ENCODE data around the gene ADAMTS9. TPM values are rescaled to one million over a fixed set of nuclear protein-coding genes. Genes with fewer than 3 reads are reported as not detected.

ADAMTS9 gene
- total and polyA plus RNA-seq, 10 donors, result 9.1 to 112 (median 34.8) TPM

DNA sequence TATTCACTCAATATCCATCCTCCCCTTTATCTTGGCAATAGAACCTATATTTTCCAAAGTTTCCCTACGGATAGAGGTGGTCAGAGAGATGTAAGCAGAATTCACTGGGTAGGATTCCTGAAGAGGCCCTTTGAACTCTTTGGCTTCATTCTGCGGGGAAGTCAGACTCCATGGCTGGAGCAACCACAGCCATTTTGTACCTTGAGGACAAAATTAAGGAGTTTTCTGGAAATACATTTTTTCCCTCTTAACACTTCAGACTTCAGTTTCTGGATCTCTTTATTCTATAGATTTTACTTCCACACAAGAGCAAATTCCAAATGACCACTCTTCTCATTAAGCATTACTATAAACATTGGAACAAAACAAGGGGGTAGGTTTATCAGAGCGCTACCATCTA, 43.3 kb downstream of the ADAMTS9 start:
- Histone ChIP-seq H3K27me3 (replicated peaks in 1 of 7) (no peaks in the 10 kb centered on the region), H3K36me3 (peaks cover 0 to 69% (median 2%) of the 10 kb centered on the region in 6 donors), H3K4me1 (no peaks in the 10 kb centered on the region), H3K4me3 (no peak overlapping the region), H3K27ac (no peak overlapping the region), H3K9me3 (peaks cover 0 to 5% (median 0%) of the 10 kb centered on the region in 8 donors)
- intact Hi-C loops (cut with DNase I; ENCODE audit: low total_unique reads), result no loop called here
- 83 to 92% (median 88%) methylated on average over 3 of the region's 3 CpGs for WGBS, 5 donors
- TF ChIP-seq POLR2A (IDR thresholded peaks at IDR 0.05) (no peak), CTCF (IDR thresholded peaks at IDR 0.05 in 8 of 11, conservative IDR thresholded peaks at IDR 0.05 in 3 of 11) (no peak), POLR2AphosphoS5 (IDR thresholded peaks at IDR 0.05) (no peak)
- no peak for DNase-seq

DNA sequence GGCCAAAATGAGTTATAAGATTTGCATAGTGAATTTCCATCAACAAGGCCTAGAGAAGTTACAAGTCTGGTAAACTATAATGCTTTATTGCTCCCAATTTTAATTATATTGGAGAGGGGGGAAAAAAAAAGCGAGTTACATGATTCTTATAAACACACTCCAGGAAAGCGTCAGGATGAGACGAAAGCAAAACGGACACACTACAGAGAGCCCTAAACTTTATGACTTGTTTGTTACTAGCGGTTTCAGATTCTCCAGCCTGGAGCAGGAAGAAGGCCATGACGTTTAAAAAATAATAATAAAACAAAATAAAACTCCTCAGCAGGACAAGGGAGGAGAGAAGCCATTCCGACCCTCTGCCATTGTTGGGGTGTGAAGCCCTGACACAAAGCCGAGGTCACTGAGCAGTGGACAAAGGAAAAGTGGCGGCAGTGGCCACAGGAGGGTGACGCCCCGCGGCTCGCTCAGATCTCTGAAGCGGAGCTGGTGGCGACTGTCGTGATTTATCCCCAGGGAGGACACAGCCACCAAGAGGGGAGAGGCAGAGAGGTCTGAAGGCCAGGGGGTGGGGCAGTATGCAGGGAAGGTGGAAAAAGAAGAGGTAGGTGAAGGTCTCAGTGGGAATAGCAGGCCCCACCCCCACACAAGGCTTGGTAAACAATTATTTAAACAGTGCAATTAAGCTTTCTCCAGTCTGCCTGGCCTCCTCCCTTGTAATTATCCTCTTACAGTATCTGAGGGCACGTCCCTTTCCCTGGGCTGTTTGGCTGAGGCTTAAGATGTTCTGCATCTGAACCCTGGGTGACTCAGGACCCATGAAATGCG, 45.3 kb downstream of the ADAMTS9 start:
- no peak for TF ChIP-seq POLR2AphosphoS5 (IDR thresholded peaks at IDR 0.05)
- no peak for TF ChIP-seq CTCF (IDR thresholded peaks at IDR 0.05 in 8 of 11, conservative IDR thresholded peaks at IDR 0.05 in 3 of 11)
- no peak for TF ChIP-seq POLR2A (IDR thresholded peaks at IDR 0.05)
- peaks cover 0 to 5% (median 0%) of the 10 kb centered on the region in 8 donors for H3K9me3 ChIP-seq
- WGBS, 5 donors, result 88 to 92% (median 89%) methylated on average over 18 of the region's 18 CpGs
- no peaks in the 10 kb centered on the region for H3K27me3 ChIP-seq (replicated peaks in 1 of 7)
- DNase-seq, result no peak
- H3K4me3 ChIP-seq, result no peak overlapping the region
- no peaks in the 10 kb centered on the region for H3K4me1 ChIP-seq
- peaks cover 0 to 54% (median 2%) of the 10 kb centered on the region in 6 donors for H3K36me3 ChIP-seq
- no peak overlapping the region for H3K27ac ChIP-seq
- intact Hi-C loops (cut with DNase I; ENCODE audit: low total_unique reads), result no loop called here

DNA sequence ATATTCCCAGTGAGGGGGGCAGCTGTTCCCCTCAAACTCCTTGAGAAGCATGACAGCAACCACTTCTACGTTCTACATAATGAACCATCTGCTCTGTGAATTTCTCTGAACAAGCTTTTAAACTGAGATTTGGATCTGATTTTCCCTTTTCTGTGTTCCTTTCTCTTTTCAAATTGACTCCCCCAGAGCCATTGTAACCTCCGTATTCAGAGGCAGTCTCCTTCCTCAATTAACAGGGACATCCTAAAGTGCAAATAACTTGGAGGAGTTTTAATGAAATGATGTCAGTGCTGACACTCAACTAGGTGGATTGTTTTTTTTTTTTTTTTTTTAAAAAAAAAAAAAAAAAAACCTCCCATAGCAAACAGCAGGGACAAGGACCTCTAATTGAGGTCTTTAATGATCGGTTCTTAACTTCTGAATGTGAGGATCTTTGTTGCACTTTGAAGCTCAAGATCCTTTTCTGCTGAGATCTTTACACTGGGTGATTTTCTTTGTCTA, 48.8 kb downstream of the ADAMTS9 start:
- Histone ChIP-seq H3K4me3 (no peak overlapping the region), H3K4me1 (no peaks in the 10 kb centered on the region), H3K9me3 (no peaks in the 10 kb centered on the region), H3K36me3 (peaks cover 0 to 36% (median 2%) of the 10 kb centered on the region in 6 donors), H3K27me3 (replicated peaks in 1 of 7) (no peaks in the 10 kb centered on the region), H3K27ac (no peak overlapping the region)
- no peak for DNase-seq
- TF ChIP-seq POLR2A (IDR thresholded peaks at IDR 0.05), result no peak
- no peak for TF ChIP-seq CTCF (IDR thresholded peaks at IDR 0.05 in 8 of 11, conservative IDR thresholded peaks at IDR 0.05 in 3 of 11)
- no peak for TF ChIP-seq POLR2AphosphoS5 (IDR thresholded peaks at IDR 0.05)
- 80 to 87% (median 84%) methylated on average over 3 of the region's 3 CpGs for WGBS, 5 donors
- intact Hi-C loops (cut with DNase I; ENCODE audit: low total_unique reads), result no loop called here

- no peak for DNase-seq
- H3K9me3 ChIP-seq, result no peaks in the 10 kb centered on the region
- no peaks in the 10 kb centered on the region for H3K4me1 ChIP-seq
- no peak overlapping the region for H3K27ac ChIP-seq
- peaks cover 0 to 37% (median 3%) of the 10 kb centered on the region in 6 donors for H3K36me3 ChIP-seq
- 30 to 74% (median 58%) methylated on average over 3 of the region's 3 CpGs for WGBS, 5 donors
- H3K4me3 ChIP-seq, result no peak overlapping the region
- TF ChIP-seq CTCF (IDR thresholded peaks at IDR 0.05 in 8 of 11, conservative IDR thresholded peaks at IDR 0.05 in 3 of 11) (no peak), POLR2A (IDR thresholded peaks at IDR 0.05) (no peak), POLR2AphosphoS5 (IDR thresholded peaks at IDR 0.05) (no peak)
- intact Hi-C loops (cut with DNase I; ENCODE audit: low total_unique reads), result no loop called here
- no peaks in the 10 kb centered on the region for H3K27me3 ChIP-seq (replicated peaks in 1 of 7)
These were observed 49.3 kb downstream of the ADAMTS9 start for GRCh38 chr3:64638511-64638910.
